HEK293 (cell line): ENCODE results near the gene ZNF93.

Experiments
- CTCF ChIA-PET: fragments of 350-600 bp; formaldehyde crosslinking; extraction: SDS; loops from one replicate; lab custom pipeline; 2021; ENCODE audit warnings: antibody characterized with exemption; lab: Yijun Ruan, JAX
- POLR2A ChIA-PET: fragments of 300-600 bp; formaldehyde crosslinking; extraction: SDS; loops from one replicate; lab custom pipeline; 2020; ENCODE audit warnings: antibody characterized with exemption, inconsistent platforms; lab: Yijun Ruan, JAX
- H3K27ac ChIP-seq: fragments of 200-500 bp; sonication (Bioruptor generic); 2 replicates; pipeline ENCODE4 v1.5.1; 2014; ENCODE audit warnings: low read depth, low read length, control low read depth, inconsistent platforms; ENCODE audit errors: extremely low read depth
- H3K36me3 ChIP-seq, 2 experiments: fragments of 200-500 bp in 1 of 2; sonication (Bioruptor generic) in 1 of 2; 1 replicate in 1 of 2; 2 replicates in 1 of 2; pipeline ENCODE4 v1.5.1; 2014 to 2017; ENCODE audit warnings: inconsistent platforms in 2 of 2, low read length in 2 of 2; ENCODE audit not compliant: control insufficient read depth in 2 of 2, insufficient read depth in 1 of 2
- H3K4me1 ChIP-seq: fragments of 200-500 bp; sonication (Bioruptor generic); 2 replicates; pipeline ENCODE4 v1.5.1; 2014; ENCODE audit warnings: mild to moderate bottlenecking, low read length, inconsistent platforms; ENCODE audit not compliant: control insufficient read depth, insufficient read depth
- H3K4me3 ChIP-seq: 2 replicates; pipeline ENCODE4 v1.5.1; 2011; ENCODE audit warnings: low read depth, mild to moderate bottlenecking, control low read depth, low read length, moderate library complexity
- H3K9me3 ChIP-seq: fragments of 200-500 bp; sonication (Bioruptor generic); 2 replicates; pipeline ENCODE4 v1.5.1; 2014; ENCODE audit warnings: low read depth, low read length, inconsistent platforms; ENCODE audit not compliant: control insufficient read depth, insufficient read depth
- KLF7 ChIP-seq: fragments of 450-650 bp; formaldehyde crosslinking; IDR thresholded peaks from 2 replicates; pipeline ENCODE4 v1.5.1; 2016; ENCODE audit warnings: missing biosample characterization, missing genetic modification characterization, borderline replicate concordance
- MYNN ChIP-seq: fragments of 450-650 bp; formaldehyde crosslinking; IDR thresholded peaks from 2 replicates; pipeline ENCODE4 v1.5.1; 2016; ENCODE audit warnings: missing biosample characterization, missing genetic modification characterization, borderline replicate concordance
- ZBTB48 ChIP-seq: fragments of 450-650 bp; formaldehyde crosslinking; IDR thresholded peaks from 2 replicates; pipeline ENCODE4 v1.5.1; 2016; ENCODE audit warnings: missing biosample characterization, missing genetic modification characterization
- ZNF239 ChIP-seq: fragments of 450-650 bp; formaldehyde crosslinking; IDR thresholded peaks from 2 replicates; pipeline ENCODE4 v1.5.1; 2016; ENCODE audit warnings: missing biosample characterization, missing genetic modification characterization
- ZNF501 ChIP-seq: fragments of 450-650 bp; formaldehyde crosslinking; IDR thresholded peaks from 2 replicates; pipeline ENCODE4 v1.5.1; 2016; ENCODE audit warnings: missing biosample characterization, missing genetic modification characterization
- ZNF530 ChIP-seq: fragments of 450-650 bp; formaldehyde crosslinking; IDR thresholded peaks from 2 replicates; pipeline ENCODE4 v1.5.1; 2016; ENCODE audit warnings: low read depth, missing biosample characterization, missing genetic modification characterization
- ZNF600 ChIP-seq: fragments of 450-650 bp; formaldehyde crosslinking; IDR thresholded peaks from 2 replicates; pipeline ENCODE4 v1.5.1; 2016; ENCODE audit warnings: missing biosample characterization, missing genetic modification characterization
- ZNF707 ChIP-seq: fragments of 450-650 bp; formaldehyde crosslinking; IDR thresholded peaks from 2 replicates; pipeline ENCODE4 v1.5.1; 2016; ENCODE audit warnings: missing biosample characterization, missing genetic modification characterization
- ZNF776 ChIP-seq: fragments of 450-650 bp; formaldehyde crosslinking; IDR thresholded peaks from 2 replicates; pipeline ENCODE4 v1.5.0; 2017; ENCODE audit warnings: missing biosample characterization, missing genetic modification characterization, borderline replicate concordance
- ZNF837 ChIP-seq: fragments of 450-650 bp; formaldehyde crosslinking; IDR thresholded peaks from 2 replicates; pipeline ENCODE4 v1.5.1; 2016; ENCODE audit warnings: missing biosample characterization, missing genetic modification characterization
- TF ChIP-seq, protein P1 (sequence below): fragments of 450-650 bp; formaldehyde crosslinking; IDR thresholded peaks from 2 replicates; pipeline ENCODE4; 2016; ENCODE audit warnings: missing biosample characterization, missing genetic modification characterization
- TF ChIP-seq, protein P2 (sequence below): fragments of 450-650 bp; formaldehyde crosslinking; IDR thresholded peaks from 2 replicates; pipeline ENCODE4 v1.5.1; 2016; ENCODE audit warnings: missing biosample characterization, missing genetic modification characterization, borderline replicate concordance
- TF ChIP-seq, protein P3 (sequence below): fragments of 450-650 bp; formaldehyde crosslinking; IDR thresholded peaks from 2 replicates; pipeline ENCODE4 v1.5.1; 2016; ENCODE audit warnings: missing biosample characterization, missing genetic modification characterization

Gene ZNF93

DNA sequence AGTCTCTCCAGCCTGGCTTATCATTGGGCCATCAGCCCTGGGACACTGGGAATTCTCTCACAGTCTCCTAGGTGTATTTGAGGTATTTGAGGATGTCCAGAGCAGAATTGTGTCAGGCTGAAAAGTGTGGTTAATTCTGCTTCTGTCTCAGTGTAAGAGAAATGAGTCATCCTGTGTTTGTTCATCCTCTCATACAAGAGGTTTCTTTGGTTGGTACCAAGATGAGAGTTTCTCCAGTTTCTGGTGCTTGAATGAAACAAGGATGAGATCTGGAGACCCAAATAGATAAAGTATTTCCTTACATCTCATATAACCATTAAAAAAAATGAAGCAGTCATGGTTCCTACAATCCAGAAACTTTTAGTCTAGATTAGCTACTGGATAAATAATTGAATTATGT is 27.4 kb upstream of the ZNF93 start:
- TF ChIP-seq ZNF707 (tag by site-specific recombination), result no peak
- TF ChIP-seq ZNF530 (tag by site-specific recombination), result no peak
- no peak for TF ChIP-seq ZNF600 (tag by site-specific recombination)
- TF ChIP-seq MYNN (tag by site-specific recombination), result no peak
- TF ChIP-seq ZNF501 (tag by site-specific recombination), result no peak
- TF ChIP-seq, protein P1, sequence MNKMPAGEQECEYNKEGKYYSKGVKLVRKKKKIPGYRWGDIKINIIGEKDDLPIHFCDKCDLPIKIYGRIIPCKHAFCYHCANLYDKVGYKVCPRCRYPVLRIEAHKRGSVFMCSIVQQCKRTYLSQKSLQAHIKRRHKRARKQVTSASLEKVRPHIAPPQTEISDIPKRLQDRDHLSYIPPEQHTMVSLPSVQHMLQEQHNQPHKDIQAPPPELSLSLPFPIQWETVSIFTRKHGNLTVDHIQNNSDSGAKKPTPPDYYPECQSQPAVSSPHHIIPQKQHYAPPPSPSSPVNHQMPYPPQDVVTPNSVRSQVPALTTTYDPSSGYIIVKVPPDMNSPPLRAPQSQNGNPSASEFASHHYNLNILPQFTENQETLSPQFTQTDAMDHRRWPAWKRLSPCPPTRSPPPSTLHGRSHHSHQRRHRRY (tag by site-specific recombination), result no peak
- no peak for TF ChIP-seq ZNF837 (tag by site-specific recombination)
- TF ChIP-seq ZNF776, result no peak
- H3K4me1 ChIP-seq, result no peaks in the 10 kb centered on the region
- H3K9me3 ChIP-seq, result no peaks in the 10 kb centered on the region
- H3K4me3 ChIP-seq, result no peak overlapping the region
- no peaks in the 10 kb centered on the region for H3K36me3 ChIP-seq
- H3K27ac ChIP-seq, result no peak overlapping the region
- ChIA-PET POLR2A (interaction anchor here (3.4 kb wide), 1 partner anchor 8 kb away, joined by 11 read pairs; the partner anchor contains the start of gene ZNF253), CTCF (no interaction called here)

DNA sequence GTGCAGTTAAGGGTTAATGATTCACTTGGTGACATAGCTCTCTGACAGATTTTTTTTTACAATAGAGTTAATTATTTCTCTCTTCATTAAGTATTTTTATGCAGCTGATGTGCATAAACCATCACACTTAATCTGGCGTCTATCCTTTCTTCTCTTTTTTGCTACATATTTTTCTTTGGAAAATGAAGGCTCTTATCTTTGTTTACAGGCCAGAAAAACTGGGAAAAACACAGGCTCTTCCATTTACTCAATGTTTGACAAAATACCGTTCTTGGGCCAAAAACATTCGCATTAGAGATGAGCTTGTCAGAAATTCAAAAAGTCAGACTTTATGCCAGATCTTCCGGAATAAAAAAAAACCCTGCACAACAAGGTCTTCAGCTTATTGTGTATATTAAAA is 23.0 kb upstream of the ZNF93 start:
- Histone ChIP-seq H3K27ac (no peak overlapping the region), H3K9me3 (no peaks in the 10 kb centered on the region), H3K4me1 (no peaks in the 10 kb centered on the region), H3K4me3 (no peak overlapping the region), H3K36me3 (no peaks in the 10 kb centered on the region)
- POLR2A ChIA-PET, result no interaction called here
- CTCF ChIA-PET, result no interaction called here
- TF ChIP-seq, protein P2, sequence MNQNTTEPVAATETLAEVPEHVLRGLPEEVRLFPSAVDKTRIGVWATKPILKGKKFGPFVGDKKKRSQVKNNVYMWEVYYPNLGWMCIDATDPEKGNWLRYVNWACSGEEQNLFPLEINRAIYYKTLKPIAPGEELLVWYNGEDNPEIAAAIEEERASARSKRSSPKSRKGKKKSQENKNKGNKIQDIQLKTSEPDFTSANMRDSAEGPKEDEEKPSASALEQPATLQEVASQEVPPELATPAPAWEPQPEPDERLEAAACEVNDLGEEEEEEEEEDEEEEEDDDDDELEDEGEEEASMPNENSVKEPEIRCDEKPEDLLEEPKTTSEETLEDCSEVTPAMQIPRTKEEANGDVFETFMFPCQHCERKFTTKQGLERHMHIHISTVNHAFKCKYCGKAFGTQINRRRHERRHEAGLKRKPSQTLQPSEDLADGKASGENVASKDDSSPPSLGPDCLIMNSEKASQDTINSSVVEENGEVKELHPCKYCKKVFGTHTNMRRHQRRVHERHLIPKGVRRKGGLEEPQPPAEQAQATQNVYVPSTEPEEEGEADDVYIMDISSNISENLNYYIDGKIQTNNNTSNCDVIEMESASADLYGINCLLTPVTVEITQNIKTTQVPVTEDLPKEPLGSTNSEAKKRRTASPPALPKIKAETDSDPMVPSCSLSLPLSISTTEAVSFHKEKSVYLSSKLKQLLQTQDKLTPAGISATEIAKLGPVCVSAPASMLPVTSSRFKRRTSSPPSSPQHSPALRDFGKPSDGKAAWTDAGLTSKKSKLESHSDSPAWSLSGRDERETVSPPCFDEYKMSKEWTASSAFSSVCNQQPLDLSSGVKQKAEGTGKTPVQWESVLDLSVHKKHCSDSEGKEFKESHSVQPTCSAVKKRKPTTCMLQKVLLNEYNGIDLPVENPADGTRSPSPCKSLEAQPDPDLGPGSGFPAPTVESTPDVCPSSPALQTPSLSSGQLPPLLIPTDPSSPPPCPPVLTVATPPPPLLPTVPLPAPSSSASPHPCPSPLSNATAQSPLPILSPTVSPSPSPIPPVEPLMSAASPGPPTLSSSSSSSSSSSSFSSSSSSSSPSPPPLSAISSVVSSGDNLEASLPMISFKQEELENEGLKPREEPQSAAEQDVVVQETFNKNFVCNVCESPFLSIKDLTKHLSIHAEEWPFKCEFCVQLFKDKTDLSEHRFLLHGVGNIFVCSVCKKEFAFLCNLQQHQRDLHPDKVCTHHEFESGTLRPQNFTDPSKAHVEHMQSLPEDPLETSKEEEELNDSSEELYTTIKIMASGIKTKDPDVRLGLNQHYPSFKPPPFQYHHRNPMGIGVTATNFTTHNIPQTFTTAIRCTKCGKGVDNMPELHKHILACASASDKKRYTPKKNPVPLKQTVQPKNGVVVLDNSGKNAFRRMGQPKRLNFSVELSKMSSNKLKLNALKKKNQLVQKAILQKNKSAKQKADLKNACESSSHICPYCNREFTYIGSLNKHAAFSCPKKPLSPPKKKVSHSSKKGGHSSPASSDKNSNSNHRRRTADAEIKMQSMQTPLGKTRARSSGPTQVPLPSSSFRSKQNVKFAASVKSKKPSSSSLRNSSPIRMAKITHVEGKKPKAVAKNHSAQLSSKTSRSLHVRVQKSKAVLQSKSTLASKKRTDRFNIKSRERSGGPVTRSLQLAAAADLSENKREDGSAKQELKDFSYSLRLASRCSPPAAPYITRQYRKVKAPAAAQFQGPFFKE (tag by site-specific recombination), result no peak
- TF ChIP-seq, protein P3, sequence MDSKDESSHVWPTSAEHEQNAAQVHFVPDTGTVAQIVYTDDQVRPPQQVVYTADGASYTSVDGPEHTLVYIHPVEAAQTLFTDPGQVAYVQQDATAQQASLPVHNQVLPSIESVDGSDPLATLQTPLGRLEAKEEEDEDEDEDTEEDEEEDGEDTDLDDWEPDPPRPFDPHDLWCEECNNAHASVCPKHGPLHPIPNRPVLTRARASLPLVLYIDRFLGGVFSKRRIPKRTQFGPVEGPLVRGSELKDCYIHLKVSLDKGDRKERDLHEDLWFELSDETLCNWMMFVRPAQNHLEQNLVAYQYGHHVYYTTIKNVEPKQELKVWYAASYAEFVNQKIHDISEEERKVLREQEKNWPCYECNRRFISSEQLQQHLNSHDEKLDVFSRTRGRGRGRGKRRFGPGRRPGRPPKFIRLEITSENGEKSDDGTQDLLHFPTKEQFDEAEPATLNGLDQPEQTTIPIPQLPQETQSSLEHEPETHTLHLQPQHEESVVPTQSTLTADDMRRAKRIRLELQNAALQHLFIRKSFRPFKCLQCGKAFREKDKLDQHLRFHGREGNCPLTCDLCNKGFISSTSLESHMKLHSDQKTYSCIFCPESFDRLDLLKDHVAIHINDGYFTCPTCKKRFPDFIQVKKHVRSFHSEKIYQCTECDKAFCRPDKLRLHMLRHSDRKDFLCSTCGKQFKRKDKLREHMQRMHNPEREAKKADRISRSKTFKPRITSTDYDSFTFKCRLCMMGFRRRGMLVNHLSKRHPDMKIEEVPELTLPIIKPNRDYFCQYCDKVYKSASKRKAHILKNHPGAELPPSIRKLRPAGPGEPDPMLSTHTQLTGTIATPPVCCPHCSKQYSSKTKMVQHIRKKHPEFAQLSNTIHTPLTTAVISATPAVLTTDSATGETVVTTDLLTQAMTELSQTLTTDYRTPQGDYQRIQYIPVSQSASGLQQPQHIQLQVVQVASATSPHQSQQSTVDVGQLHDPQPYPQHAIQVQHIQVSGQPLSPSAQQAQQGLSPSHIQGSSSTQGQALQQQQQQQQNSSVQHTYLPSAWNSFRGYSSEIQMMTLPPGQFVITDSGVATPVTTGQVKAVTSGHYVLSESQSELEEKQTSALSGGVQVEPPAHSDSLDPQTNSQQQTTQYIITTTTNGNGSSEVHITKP, result no peak
- TF ChIP-seq ZNF239 (tag by site-specific recombination), result no peak
- TF ChIP-seq KLF7, result no peak
- no peak for TF ChIP-seq ZBTB48
